C4-2B (cell line): ENCODE data around the gene WNT5B.

Source experiments
- H3K27ac ChIP-seq: fragments of 450-650 bp; 2 replicates; pipeline ENCODE4 v1.5.1; 2017
- ZFX ChIP-seq: fragments of 450-650 bp; IDR thresholded peaks from 2 replicates; pipeline ENCODE4 v1.6.1; 2017
- TF ChIP-seq, protein P1 (sequence below): fragments of 450-650 bp; conservative IDR thresholded peaks from 2 replicates; pipeline ENCODE4 v1.5.1; 2017; ENCODE audit warnings: mild to moderate bottlenecking

The WNT5B gene

DNA sequence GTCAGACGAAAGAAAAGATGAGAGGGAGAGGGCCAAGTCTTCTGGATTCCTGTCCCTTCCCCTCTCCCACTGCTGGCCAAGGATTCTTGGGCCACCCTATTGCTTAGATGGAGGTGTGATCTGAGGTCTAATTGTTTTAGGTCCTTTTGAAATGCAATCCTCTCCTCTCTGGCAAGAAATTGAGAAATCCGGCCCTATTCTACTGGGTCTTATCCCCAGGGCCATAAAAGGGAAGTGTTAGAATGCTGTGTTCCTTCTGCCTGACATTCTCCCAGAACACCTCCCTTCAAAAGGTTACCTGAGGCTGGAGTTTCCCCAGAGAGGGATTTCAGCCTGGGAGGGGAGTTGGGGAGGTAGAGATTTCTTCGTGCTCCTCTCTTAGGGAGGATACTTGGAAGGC is 4.4 kb downstream of the WNT5B start:
- no peak overlapping the region for H3K27ac ChIP-seq
- TF ChIP-seq ZFX = no peak
- TF ChIP-seq, protein P1, sequence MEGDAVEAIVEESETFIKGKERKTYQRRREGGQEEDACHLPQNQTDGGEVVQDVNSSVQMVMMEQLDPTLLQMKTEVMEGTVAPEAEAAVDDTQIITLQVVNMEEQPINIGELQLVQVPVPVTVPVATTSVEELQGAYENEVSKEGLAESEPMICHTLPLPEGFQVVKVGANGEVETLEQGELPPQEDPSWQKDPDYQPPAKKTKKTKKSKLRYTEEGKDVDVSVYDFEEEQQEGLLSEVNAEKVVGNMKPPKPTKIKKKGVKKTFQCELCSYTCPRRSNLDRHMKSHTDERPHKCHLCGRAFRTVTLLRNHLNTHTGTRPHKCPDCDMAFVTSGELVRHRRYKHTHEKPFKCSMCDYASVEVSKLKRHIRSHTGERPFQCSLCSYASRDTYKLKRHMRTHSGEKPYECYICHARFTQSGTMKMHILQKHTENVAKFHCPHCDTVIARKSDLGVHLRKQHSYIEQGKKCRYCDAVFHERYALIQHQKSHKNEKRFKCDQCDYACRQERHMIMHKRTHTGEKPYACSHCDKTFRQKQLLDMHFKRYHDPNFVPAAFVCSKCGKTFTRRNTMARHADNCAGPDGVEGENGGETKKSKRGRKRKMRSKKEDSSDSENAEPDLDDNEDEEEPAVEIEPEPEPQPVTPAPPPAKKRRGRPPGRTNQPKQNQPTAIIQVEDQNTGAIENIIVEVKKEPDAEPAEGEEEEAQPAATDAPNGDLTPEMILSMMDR = no peak

DNA sequence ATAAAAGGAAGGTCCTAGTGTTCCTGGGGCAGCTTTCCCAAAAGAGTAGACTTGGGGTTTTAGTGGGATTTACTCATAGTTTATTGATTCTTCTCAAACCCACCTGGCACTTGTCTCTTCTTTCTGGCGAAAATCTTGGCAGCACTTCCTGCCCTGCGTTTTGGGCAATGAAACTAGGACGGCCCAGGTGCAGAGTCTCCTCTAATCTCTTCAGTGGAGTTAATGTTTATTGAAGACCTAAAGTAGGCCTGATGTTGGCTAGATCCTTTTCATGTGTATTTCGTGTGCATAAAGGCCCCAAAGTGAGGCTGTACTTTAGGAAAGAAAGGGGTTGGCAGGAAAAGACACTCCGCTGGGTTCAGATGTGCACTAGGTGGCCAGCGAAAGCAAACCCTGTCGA is 5.1 kb downstream of the WNT5B start:
- H3K27ac ChIP-seq = no peak overlapping the region
- TF ChIP-seq, protein P1 = no peak
- no peak for TF ChIP-seq ZFX

DNA sequence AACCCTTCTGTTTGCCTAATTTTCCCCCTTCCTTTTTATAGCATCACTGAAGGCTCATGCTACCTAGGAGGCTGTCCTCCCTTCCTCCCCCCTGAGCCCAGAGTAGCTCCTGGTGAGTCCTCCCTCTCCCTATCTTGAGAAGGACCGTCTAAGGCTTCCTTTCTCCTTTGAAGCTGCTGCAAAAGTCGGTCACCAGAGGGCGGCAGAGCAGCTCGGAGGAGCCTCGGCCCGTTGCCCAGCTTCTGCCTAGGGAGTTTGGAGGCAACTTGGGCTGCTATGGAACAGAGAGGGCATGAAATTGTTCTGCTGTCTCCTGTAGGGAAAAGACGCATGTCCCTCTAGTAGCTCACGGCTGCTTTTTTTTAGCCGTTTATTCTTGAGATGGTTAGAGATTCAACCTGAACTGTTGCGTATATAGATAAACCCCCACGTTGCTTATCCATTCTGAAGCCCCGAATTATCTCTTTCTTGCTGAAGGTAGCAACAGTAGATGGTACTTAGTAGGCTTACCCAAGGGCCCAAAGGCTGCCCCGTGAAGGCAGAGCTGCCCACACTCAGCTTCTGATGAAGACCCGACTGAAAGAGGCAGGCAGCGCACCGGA is 5.7 kb downstream of the WNT5B start:
- TF ChIP-seq ZFX = no peak
- TF ChIP-seq, protein P1 = peak; percentile 96
- H3K27ac ChIP-seq = no peak overlapping the region

DNA sequence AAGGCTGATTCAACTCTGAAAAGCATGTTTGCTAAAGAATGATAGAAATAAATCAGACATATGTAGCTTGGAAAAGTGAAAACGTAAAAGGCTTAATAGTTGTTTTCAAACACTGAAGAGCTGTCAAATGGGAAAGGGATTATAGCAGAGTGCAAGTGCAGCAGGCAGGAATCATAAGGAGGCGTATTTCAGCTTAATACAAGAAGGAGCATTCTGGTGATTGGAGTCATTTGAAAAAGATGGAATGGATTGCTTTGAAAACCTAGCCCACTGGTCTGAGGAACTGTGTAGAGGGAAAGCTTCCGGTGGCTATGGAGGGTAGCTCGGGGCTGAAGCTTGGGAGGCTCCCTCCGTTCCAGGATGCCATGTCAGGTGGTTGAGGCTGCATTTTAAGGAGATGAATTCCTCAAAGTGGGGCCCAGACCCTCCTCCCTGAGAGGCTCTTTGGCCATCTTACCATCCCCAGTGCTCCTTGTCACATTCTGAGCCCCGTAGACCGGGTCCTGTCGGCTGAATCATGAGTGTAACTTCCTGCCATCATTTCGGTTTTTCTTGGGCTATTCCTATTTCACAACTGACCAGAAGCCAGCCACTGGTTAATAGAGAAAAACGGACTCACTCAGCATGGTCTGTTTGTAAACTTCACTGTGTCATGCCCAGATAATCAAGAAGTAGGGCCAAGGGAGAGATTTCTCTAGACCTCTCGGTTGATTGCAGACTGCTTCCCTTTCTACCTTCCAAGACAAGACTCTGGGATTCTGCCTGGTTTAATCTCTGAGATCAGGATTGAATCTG is 6.5 kb downstream of the WNT5B start:
- no peak for TF ChIP-seq ZFX
- TF ChIP-seq, protein P1 = no peak
- H3K27ac ChIP-seq = no peak overlapping the region

DNA sequence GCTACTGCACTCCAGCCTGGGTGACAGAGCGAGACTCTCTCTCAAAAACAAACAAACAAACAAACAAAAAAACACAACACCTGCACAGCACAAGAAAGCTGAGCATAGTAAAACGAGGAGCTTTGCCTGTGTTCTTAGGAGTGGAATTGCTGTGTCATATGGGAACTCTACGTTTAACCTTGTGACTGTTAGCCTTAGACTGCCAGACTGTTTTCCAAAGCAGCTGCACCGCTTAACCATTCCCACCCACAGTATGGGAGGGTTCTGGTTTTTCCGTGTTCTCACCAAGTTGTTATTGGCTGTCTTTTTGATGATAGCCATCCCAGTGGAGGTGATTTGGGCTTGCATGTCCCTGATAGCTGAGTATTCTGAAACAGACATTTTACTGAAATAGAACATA is 9.2 kb downstream of the WNT5B start:
- no peak overlapping the region for H3K27ac ChIP-seq
- no peak for TF ChIP-seq ZFX
- TF ChIP-seq, protein P1 = no peak

DNA sequence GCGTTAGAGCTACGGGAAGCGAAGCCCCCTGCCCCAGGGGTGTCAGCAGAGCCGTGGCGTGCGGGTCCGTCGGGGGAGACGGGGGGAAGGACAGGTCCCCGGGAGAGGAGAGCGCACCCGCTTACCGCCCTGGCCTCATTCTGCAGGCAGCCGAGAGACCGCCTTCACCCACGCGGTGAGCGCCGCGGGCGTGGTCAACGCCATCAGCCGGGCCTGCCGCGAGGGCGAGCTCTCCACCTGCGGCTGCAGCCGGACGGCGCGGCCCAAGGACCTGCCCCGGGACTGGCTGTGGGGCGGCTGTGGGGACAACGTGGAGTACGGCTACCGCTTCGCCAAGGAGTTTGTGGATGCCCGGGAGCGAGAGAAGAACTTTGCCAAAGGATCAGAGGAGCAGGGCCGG is 10.5 kb downstream of the WNT5B start:
- no peak for TF ChIP-seq ZFX
- TF ChIP-seq, protein P1 = no peak
- no peak overlapping the region for H3K27ac ChIP-seq

DNA sequence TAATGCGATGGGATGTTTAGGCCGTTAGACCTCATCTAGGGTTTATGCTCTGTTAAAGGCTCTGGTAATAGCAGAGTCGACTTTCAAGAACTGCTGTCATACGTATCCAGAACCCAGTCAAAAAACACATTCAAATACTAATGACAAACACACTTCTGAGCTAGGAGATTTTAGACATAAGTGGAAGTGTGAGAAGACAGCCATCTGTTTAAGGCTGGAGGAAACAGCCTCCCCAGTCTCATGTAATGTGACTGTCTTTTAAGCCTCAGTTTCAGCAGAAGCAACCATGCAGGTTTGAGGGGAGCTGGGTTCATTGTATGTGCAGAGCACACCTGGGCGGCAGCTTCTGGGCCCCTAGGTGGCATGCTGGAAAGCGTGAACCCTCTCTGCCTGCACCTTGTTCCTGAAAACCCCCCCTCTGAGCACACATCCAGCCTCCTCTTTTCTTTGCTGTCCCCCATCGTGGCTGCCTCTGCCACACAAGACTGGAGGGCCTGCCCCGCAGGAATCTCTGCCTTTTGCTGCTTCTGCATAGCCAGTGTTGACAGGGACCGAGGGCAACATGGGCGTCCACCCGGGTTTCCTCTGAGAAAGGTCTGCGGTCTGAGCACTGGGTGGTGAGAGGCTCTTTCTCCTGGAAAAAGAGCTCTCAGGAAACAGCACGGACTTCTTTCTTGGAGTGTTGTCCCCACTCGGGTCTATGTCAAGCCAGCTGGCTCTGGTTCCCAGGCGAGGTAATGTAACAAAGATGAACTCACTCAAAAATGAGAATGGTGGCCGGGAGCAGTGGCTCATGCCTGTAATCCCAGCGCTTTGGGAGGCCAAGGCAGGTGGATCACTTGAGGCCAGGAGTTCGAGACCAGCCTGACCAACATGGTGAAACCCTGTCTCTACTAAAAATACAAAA is 11.6 kb downstream of the WNT5B start:
- TF ChIP-seq ZFX = no peak
- TF ChIP-seq, protein P1 = no peak
- no peak overlapping the region for H3K27ac ChIP-seq
